Measurements from ENCODE around the gene DNAH11.
A peak's percentile ranks its signal among the peaks of the same experiment; 100 is the strongest.
"Not testable (repeated sequence)": the region's sequence is repeated elsewhere in the genome, so short reads cannot be mapped to it uniquely, and the experiment has no call there.

The DNAH11 gene

GRCh38 chr7:21670496-21670895 lies 127.7 kb downstream of the DNAH11 start:
- H3K4me3 ChIP-seq (ENCODE audit: low read depth, low read length), result no peak overlapping the region
- no peak for TF ChIP-seq CTCF (IDR thresholded peaks at IDR 0.05; ENCODE audit: low read depth, low read length, missing control alignments)
- DNase-seq (ENCODE audit: low read depth), result no peak

DNA sequence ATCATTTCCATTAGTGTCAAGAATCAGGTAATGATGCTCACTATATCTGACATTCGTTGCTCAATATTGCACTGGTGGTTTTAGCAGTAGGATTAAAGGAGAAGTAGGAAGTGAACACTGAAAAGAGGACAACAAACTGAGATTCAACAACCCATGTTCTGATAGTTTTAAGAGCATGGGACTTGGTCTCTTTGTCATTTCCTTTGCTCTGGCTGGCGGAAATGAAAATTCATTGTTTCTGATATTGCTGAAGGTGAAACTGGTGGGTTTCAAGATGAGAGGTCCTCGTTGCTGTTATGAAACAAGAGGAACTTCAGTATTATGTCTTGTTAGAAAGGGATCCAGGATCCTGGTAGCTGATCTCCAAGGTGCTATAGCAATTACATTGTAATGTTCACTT lies 129.0 kb downstream of the DNAH11 start:
- no peak overlapping the region for H3K4me3 ChIP-seq (ENCODE audit: low read depth, low read length)
- no peak for TF ChIP-seq CTCF (IDR thresholded peaks at IDR 0.05; ENCODE audit: low read depth, low read length, missing control alignments)
- DNase-seq (ENCODE audit: low read depth), result peak; percentile 56

DNA sequence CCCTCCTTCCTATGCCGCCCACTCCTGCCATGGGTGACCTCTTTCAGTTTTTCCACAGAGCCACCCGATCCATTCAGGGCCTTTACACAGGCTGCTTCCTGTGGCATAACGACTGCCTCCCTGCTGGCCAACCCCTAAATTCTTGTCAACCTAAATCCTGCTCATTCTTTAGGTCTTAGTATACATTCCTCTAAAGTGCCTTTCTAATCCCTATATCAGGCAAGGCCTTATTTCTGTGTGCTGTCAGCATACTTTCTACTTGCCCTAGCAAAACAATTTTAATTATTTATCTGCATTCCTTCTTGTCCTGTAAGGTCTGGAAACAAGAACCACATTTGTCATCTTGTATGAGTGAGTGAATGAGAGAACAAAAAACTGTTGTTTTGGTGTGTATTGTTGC lies 132.4 kb downstream of the DNAH11 start:
- no peak overlapping the region for H3K4me3 ChIP-seq (ENCODE audit: low read depth, low read length)
- no peak for TF ChIP-seq CTCF (IDR thresholded peaks at IDR 0.05; ENCODE audit: low read depth, low read length, missing control alignments)
- no peak for DNase-seq (ENCODE audit: low read depth)

- H3K4me3 ChIP-seq (ENCODE audit: low read depth, low read length), result no peak overlapping the region
- no peak for DNase-seq (ENCODE audit: low read depth)
- TF ChIP-seq CTCF (IDR thresholded peaks at IDR 0.05; ENCODE audit: low read depth, low read length, missing control alignments), result no peak
Observed at GRCh38 chr7:21690705-21691104, 147.9 kb downstream of the DNAH11 start.

GRCh38 chr7:21691146-21691545 lies 148.3 kb downstream of the DNAH11 start:
- not testable (repeated sequence) for H3K4me3 ChIP-seq (ENCODE audit: low read depth, low read length); DNase-seq (ENCODE audit: low read depth)

GRCh38 chr7:21700587-21700986 lies 157.7 kb downstream of the DNAH11 start:
- H3K4me3 ChIP-seq (ENCODE audit: low read depth, low read length); DNase-seq (ENCODE audit: low read depth): not testable (repeated sequence)

DNA sequence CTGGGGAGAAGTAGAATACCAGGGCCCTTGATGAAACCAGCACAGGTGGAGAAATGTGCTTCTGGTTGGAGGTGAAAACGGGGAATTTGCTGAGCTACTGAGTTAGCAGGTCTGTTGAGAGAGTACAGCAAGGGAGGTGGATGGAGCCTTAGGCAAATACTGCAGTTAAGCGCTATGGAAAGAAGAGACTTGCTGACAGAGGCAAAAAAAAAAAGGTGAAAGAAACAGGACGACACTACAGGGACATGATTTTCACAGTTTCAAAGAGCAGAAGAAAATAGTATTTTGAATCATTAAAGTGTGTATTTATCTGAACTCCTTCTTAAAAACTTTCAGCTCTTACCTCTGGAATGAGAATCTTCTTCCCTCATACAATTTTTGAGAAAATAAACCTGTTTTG lies 159.5 kb downstream of the DNAH11 start:
- H3K4me3 ChIP-seq (ENCODE audit: low read depth, low read length), result no peak overlapping the region

DNA sequence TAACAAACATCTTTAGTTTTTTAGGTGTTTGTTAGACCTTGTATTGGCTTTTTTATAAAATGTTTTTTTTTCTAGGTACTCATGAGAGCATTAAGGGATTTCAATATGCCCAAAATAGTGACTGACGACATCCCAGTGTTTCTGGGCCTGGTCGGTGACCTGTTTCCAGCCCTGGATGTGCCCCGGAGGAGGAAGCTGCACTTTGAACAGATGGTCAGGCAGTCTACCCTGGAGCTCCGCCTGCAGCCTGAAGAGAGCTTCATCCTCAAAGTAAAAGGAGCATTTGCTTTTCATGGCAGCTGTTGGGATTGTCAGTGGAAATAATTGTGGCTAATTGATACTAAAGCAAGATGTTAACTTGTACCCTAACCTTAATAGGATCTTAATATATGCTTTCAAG lies 161.5 kb downstream of the DNAH11 start:
- H3K4me3 ChIP-seq (ENCODE audit: low read depth, low read length), result no peak overlapping the region
- no peak for DNase-seq (ENCODE audit: low read depth)
- TF ChIP-seq CTCF (IDR thresholded peaks at IDR 0.05; ENCODE audit: low read depth, low read length, missing control alignments), result no peak

More for the DNA sequence above, 159.5 kb downstream of the DNAH11 start:
- no peak for DNase-seq (ENCODE audit: low read depth)
- TF ChIP-seq CTCF (IDR thresholded peaks at IDR 0.05; ENCODE audit: low read depth, low read length, missing control alignments), result no peak
